Body of pancreas (tissue), 4 donors: ENCODE measurements around the gene LRRC27.

Experiments
- POLR2A ChIP-seq, 3 donors: fragments of 450-650 bp; IDR thresholded peaks; one replicate each; pipeline ENCODE4 v1.6.1; 2016; ENCODE audit warnings: antibody characterized with exemption in 3 of 3, mild to moderate bottlenecking in 2 of 3
- TF ChIP-seq, protein P1 (sequence below), 7 experiments: fragments of 450-650 bp in 4 of 7; fragments of 200-600 bp in 3 of 7; sonication (generic) in 3 of 7; IDR thresholded peaks; one replicate each; pipeline ENCODE4 v1.5.1; 2016 to 2019; ENCODE audit warnings: antibody characterized with exemption in 7 of 7

GRCh38 chr10:132349766-132350165 lies 17.8 kb downstream of the LRRC27 start:
- TF ChIP-seq, protein P1, sequence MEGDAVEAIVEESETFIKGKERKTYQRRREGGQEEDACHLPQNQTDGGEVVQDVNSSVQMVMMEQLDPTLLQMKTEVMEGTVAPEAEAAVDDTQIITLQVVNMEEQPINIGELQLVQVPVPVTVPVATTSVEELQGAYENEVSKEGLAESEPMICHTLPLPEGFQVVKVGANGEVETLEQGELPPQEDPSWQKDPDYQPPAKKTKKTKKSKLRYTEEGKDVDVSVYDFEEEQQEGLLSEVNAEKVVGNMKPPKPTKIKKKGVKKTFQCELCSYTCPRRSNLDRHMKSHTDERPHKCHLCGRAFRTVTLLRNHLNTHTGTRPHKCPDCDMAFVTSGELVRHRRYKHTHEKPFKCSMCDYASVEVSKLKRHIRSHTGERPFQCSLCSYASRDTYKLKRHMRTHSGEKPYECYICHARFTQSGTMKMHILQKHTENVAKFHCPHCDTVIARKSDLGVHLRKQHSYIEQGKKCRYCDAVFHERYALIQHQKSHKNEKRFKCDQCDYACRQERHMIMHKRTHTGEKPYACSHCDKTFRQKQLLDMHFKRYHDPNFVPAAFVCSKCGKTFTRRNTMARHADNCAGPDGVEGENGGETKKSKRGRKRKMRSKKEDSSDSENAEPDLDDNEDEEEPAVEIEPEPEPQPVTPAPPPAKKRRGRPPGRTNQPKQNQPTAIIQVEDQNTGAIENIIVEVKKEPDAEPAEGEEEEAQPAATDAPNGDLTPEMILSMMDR (IDR thresholded peaks at IDR 0.05): no peak
- TF ChIP-seq POLR2A (IDR thresholded peaks at IDR 0.05): no peak
